ENCODE data around the gene SIGLEC8.

DNA sequence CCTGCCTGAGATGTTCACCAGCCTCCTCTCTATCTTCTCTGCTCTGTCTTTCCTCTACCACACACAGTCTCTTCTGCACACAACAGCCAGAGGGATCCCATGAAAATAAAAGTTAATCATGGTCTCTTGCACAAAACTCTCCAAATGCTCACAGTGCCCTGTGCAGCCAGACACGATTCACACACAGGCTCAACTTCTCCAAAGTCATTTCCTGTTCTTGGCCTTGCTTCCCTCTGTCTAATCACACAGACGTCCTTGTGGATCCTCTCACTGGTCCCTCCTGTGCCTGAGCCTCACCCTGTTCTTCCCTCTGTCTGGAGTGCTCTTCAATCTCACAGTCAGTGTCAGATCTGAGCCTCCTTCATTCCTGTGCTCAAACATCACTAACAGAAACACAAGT is 35.5 kb upstream of the SIGLEC8 start:
- TF ChIP-seq POLR2A (IDR thresholded peaks at IDR 0.05; ENCODE audit: control extremely low read depth in 1 of 2, low read depth in 2 of 2, low read length in 2 of 2), result no peak
- TF ChIP-seq CBX5 (IDR thresholded peaks at IDR 0.05; ENCODE audit: low read depth, low read length), result no peak
- no peak for TF ChIP-seq CEBPB (IDR thresholded peaks at IDR 0.05; ENCODE audit: low read depth, low read length)
- TF ChIP-seq CBX8 (IDR thresholded peaks at IDR 0.05; ENCODE audit: borderline replicate concordance, low read depth, low read length), result no peak
- TF ChIP-seq BCL11A (IDR thresholded peaks at IDR 0.05; ENCODE audit: low read depth in 2 of 2, low read length in 2 of 2), result no peak
- no peak for TF ChIP-seq CTCF (IDR thresholded peaks at IDR 0.05; ENCODE audit: control extremely low read depth in 1 of 3, insufficient read depth in 1 of 3, low read depth in 1 of 3, low read length in 3 of 3)
- no peak for TF ChIP-seq SUZ12 (IDR thresholded peaks at IDR 0.05; ENCODE audit: low read length)
- TF ChIP-seq EZH2 (IDR thresholded peaks at IDR 0.05; ENCODE audit: low read depth, low read length, severe bottlenecking), result no peak
- TF ChIP-seq POLR2AphosphoS5 (IDR thresholded peaks at IDR 0.05; ENCODE audit: low read depth, low read length), result no peak
- no peak for TF ChIP-seq YY1 (IDR thresholded peaks at IDR 0.05; ENCODE audit: low read depth, low read length)

Data from H1 (cell line).